SK-N-MC (cell line): ENCODE data around the gene SHBG.

Experiments used
- FOXP2 ChIP-seq: optimal IDR thresholded peaks from 2 replicates; pipeline ENCODE3; 2011; ENCODE audit warnings: mild to moderate bottlenecking, moderate library complexity; ENCODE audit not compliant: insufficient read depth; ENCODE audit errors: extremely low read length, control extremely low read depth
- POLR2AphosphoS5 ChIP-seq: IDR thresholded peaks from 2 replicates; pipeline ENCODE4 v1.6.1; 2012; ENCODE audit warnings: mild to moderate bottlenecking, low read depth, low read length, borderline replicate concordance

DNA sequence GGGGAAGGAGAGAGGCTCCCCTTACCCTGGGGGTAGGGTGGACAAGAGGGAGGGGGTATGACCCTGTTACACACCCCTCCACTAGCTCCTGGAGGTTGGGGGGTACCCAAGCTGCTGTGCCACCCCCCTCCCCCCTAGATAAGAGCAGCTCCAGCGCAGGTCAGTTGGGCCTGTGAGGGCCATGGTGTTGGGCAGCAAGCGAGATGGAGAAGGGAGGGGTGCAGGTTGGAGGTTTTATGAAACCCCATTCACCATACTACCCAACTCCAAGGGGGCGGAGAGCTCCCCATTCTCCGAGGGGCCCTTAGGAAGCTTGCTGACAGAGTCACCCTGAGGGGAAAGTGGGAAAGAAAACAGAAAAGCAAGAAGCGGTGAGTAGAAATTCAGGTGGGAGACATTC lies 38.3 kb upstream of the SHBG start:
- no peak for TF ChIP-seq FOXP2
- TF ChIP-seq POLR2AphosphoS5, result no peak
